DND-41 (cell line): ENCODE results near the gene POFUT2.

Source experiments
- ATAC-seq: fragments of 200-7000 bp; cut with Tn5 transposase; 3 replicates; pipeline ENCODE4 v1.9.1; 2021; ENCODE audit warnings: low read depth; ENCODE audit not compliant: insufficient read depth
- DNase-seq: peaks from one replicate; pipeline ENCODE4 v3.0.0-alpha.2; 2020
- H2AFZ ChIP-seq: 2 replicates; pipeline ENCODE4 v1.6.0; 2012; ENCODE audit warnings: low read depth, low read length
- H3K27ac ChIP-seq: 2 replicates; pipeline ENCODE4 v1.5.1; 2012; ENCODE audit warnings: low read length, inconsistent platforms
- H3K27me3 ChIP-seq: fragments of 200-600 bp; sonication (generic); 2 replicates; pipeline ENCODE4 v1.6.0; 2012; ENCODE audit warnings: low read length, mild to moderate bottlenecking, inconsistent platforms; ENCODE audit not compliant: insufficient read depth, poor library complexity
- H3K36me3 ChIP-seq: 2 replicates; pipeline ENCODE4 v1.5.1; 2012; ENCODE audit warnings: low read length, inconsistent platforms; ENCODE audit not compliant: insufficient read depth
- H3K4me1 ChIP-seq: 2 replicates; pipeline ENCODE4 v1.5.1; 2012; ENCODE audit warnings: mild to moderate bottlenecking, low read length; ENCODE audit not compliant: insufficient read depth
- H3K4me2 ChIP-seq: 2 replicates; pipeline ENCODE4 v1.6.0; 2012; ENCODE audit warnings: mild to moderate bottlenecking, moderate library complexity, low read length, inconsistent platforms; ENCODE audit not compliant: insufficient read depth
- H3K4me3 ChIP-seq, 2 experiments: fragments of 200-600 bp in 1 of 2; shearing (Covaris generic) in 1 of 2; 2 replicates each; pipeline ENCODE4 v1.5.1; 2012 to 2016; ENCODE audit warnings: inconsistent platforms in 2 of 2, low read length in 2 of 2, mild to moderate bottlenecking in 2 of 2, low read depth in 1 of 2, moderate library complexity in 1 of 2
- H3K79me2 ChIP-seq: 2 replicates; pipeline ENCODE4 v1.6.0; 2012; ENCODE audit warnings: low read length, inconsistent platforms; ENCODE audit not compliant: insufficient read depth
- H3K9ac ChIP-seq: 2 replicates; pipeline ENCODE4 v1.6.0; 2012; ENCODE audit warnings: low read depth, mild to moderate bottlenecking, inconsistent platforms, low read length, moderate library complexity
- H3K9me3 ChIP-seq: 2 replicates; pipeline ENCODE4 v1.5.1; 2012; ENCODE audit warnings: low read length, moderate library complexity, mild to moderate bottlenecking, inconsistent platforms; ENCODE audit not compliant: insufficient read depth, severe bottlenecking
- H4K20me1 ChIP-seq: 2 replicates; pipeline ENCODE4 v1.6.0; 2012; ENCODE audit warnings: low read length; ENCODE audit not compliant: insufficient read depth
- CTCF ChIP-seq: IDR thresholded peaks from 2 replicates; pipeline ENCODE4 v1.5.1; 2012; ENCODE audit warnings: borderline replicate concordance, low read length, moderate library complexity, mild to moderate bottlenecking; ENCODE audit not compliant: poor library complexity, severe bottlenecking; ENCODE audit errors: extremely low read depth
- EZH2 ChIP-seq: IDR thresholded peaks from 3 replicates; pipeline ENCODE4 v1.6.1; 2012; ENCODE audit warnings: borderline replicate concordance, low read depth, mild to moderate bottlenecking, moderate library complexity, low read length, inconsistent platforms; ENCODE audit not compliant: severe bottlenecking

Gene POFUT2

GRCh38 chr21:45252448-45252925 is 35.2 kb downstream of the POFUT2 start:
- Histone ChIP-seq H2AFZ (no peak overlapping the region), H3K27me3 (no peaks in the 10 kb centered on the region), H3K9me3 (no peaks in the 10 kb centered on the region), H4K20me1 (no peaks in the 10 kb centered on the region; the same call in none of the 2 replicates), H3K4me3 (no peak overlapping the region), H3K9ac (no peak overlapping the region), H3K4me1 (no peaks in the 10 kb centered on the region), H3K27ac (no peak overlapping the region), H3K4me2 (no peak overlapping the region), H3K79me2 (no peaks in the 10 kb centered on the region), H3K36me3 (no peaks in the 10 kb centered on the region)
- DNase-seq: no peak
- no peak for TF ChIP-seq EZH2
- TF ChIP-seq CTCF: no peak
- no peak for ATAC-seq

- no peaks in the 10 kb centered on the region for H3K4me1 ChIP-seq
- no peak for ATAC-seq
- no peak for DNase-seq
- TF ChIP-seq CTCF: no peak
- TF ChIP-seq EZH2: no peak
- no peaks in the 10 kb centered on the region; the same call in none of the 2 replicates for H4K20me1 ChIP-seq
- H3K79me2 ChIP-seq: no peaks in the 10 kb centered on the region
- H3K27ac ChIP-seq: no peak overlapping the region
- H3K27me3 ChIP-seq: no peaks in the 10 kb centered on the region
- H3K9me3 ChIP-seq: no peaks in the 10 kb centered on the region
- no peak overlapping the region for H2AFZ ChIP-seq
- H3K4me3 ChIP-seq: no peak overlapping the region
- no peaks in the 10 kb centered on the region for H3K36me3 ChIP-seq
- no peak overlapping the region for H3K9ac ChIP-seq
- no peak overlapping the region for H3K4me2 ChIP-seq
Measured at GRCh38 chr21:45251635-45252447, 35.9 kb downstream of the POFUT2 start.

- no peak overlapping the region for H3K4me2 ChIP-seq
- H3K4me3 ChIP-seq: no peak overlapping the region
- H3K79me2 ChIP-seq: no peaks in the 10 kb centered on the region
- H3K27me3 ChIP-seq: no peaks in the 10 kb centered on the region
- DNase-seq: no peak
- ATAC-seq: no peak
- no peaks in the 10 kb centered on the region for H3K9me3 ChIP-seq
- TF ChIP-seq EZH2: no peak
- TF ChIP-seq CTCF: no peak
- H4K20me1 ChIP-seq: no peaks in the 10 kb centered on the region; the same call in none of the 2 replicates
- H3K4me1 ChIP-seq: no peaks in the 10 kb centered on the region
- H3K27ac ChIP-seq: no peak overlapping the region
- no peaks in the 10 kb centered on the region for H3K36me3 ChIP-seq
- no peak overlapping the region for H3K9ac ChIP-seq
- H2AFZ ChIP-seq: no peak overlapping the region
Measured at GRCh38 chr21:45250914-45251634, 36.6 kb downstream of the POFUT2 start.
